ENCODE data around the gene ATOSB. TPM values are rescaled to one million over a fixed set of nuclear protein-coding genes. Genes with fewer than 3 reads are reported as not detected.

ATOSB gene
- total and polyA plus RNA-seq, 8 donors = 2.5 to 7.8 (median 4.2) TPM

- no peaks in the 10 kb centered on the region for H3K9me3 ChIP-seq
- ATAC-seq = no peak
- FAIRE-seq = no peak
- intact Hi-C loops (cut with DNase I) = no loop called here
- no peak overlapping the region for H3K4me3 ChIP-seq
- TF ChIP-seq CTCF (IDR thresholded peaks at IDR 0.05) = no peak
- H3K27ac ChIP-seq = no peak overlapping the region
- no peak for DNase-seq
- H3K27me3 ChIP-seq = no peaks in the 10 kb centered on the region
- WGBS, 2 donors = 96 to 99% methylated on average over 14 of the region's 14 CpGs
- H3K36me3 ChIP-seq = peaks cover 11 to 58% (median 37%) of the 10 kb centered on the region in 3 donors
- H3K4me1 ChIP-seq = no peaks in the 10 kb centered on the region
Observed at GRCh38 chr9:35054871-35055644, 60.6 kb downstream of the ATOSB start.

- DNase-seq (no peak), FAIRE-seq (no peak), ATAC-seq (no peak)
- Histone ChIP-seq H3K4me3 (no peak overlapping the region), H3K36me3 (peaks cover 11 to 51% (median 30%) of the 10 kb centered on the region in 3 donors), H3K9me3 (no peaks in the 10 kb centered on the region), H3K4me1 (no peaks in the 10 kb centered on the region), H3K27ac (no peak overlapping the region), H3K27me3 (no peaks in the 10 kb centered on the region)
- no peak for TF ChIP-seq CTCF (IDR thresholded peaks at IDR 0.05)
- intact Hi-C loops (cut with DNase I) = no loop called here
- WGBS, 2 donors = 47 to 66% methylated on average over 5 of the region's 5 CpGs
Observed at GRCh38 chr9:35054185-35054835, 61.4 kb downstream of the ATOSB start.

Other genes starting within 250 kb of the ATOSB start
- gene PHF24, start 157.6 kb downstream of the ATOSB start, total RNA-seq = under 1 TPM; 0.03 to 0.32 (median 0.12) TPM
- under 1 TPM; 0.05 to 0.11 TPM for gene PHF24, start 157.6 kb downstream of the ATOSB start, polyA plus RNA-seq
- 1 to 10 TPM in 5 of 6 donors, under 1 TPM in 1; 0.97 to 2.9 (median 1.7) TPM for gene DNAJB5, start 126.1 kb downstream of the ATOSB start, total RNA-seq
- gene DNAJB5, start 126.1 kb downstream of the ATOSB start, polyA plus RNA-seq = 1 to 10 TPM; 4.0 to 4.7 TPM
- gene VCP, start 43.2 kb downstream of the ATOSB start, total RNA-seq = 100 to 1,000 TPM in 1 of 6 donors, 10 to 100 TPM in 5; 44.5 to 104 (median 66.7) TPM
- gene VCP, start 43.2 kb downstream of the ATOSB start, polyA plus RNA-seq = 10 to 100 TPM; 32.5 to 58.3 TPM
- gene FANCG, start 35.9 kb downstream of the ATOSB start, total RNA-seq = 10 to 100 TPM in 4 of 6 donors, 1 to 10 TPM in 2; 7.5 to 16.6 (median 10.4) TPM
- gene FANCG, start 35.9 kb downstream of the ATOSB start, polyA plus RNA-seq = 10 to 100 TPM; 26.3 to 31.1 TPM
- 10 to 100 TPM; 14.2 to 19.8 (median 16.4) TPM for gene PIGO, start 19.3 kb downstream of the ATOSB start, total RNA-seq
- gene PIGO, start 19.3 kb downstream of the ATOSB start, polyA plus RNA-seq = 10 to 100 TPM; 20.0 to 26.1 TPM
- gene STOML2, start 12.7 kb downstream of the ATOSB start, total RNA-seq = 10 to 100 TPM; 33.4 to 50.5 (median 45.1) TPM
- gene STOML2, start 12.7 kb downstream of the ATOSB start, polyA plus RNA-seq = 10 to 100 TPM; 31.2 to 57.6 TPM
- gene UNC13B, start 46.1 kb upstream of the ATOSB start, total RNA-seq = 10 to 100 TPM; 23.7 to 33.8 (median 27.1) TPM
- 10 to 100 TPM; 13.3 to 20.8 TPM for gene UNC13B, start 46.1 kb upstream of the ATOSB start, polyA plus RNA-seq